Caco-2 (cell line): ENCODE results near the gene PLCB4. TPM values are rescaled to one million over a fixed set of nuclear protein-coding genes. Genes with fewer than 3 reads are reported as not detected.

ENCODE experiments used
- BruUV-seq: library from RNA; stranded (reverse); fragments of 400-500 nt; replicated peaks from 2 replicates; lab custom pipeline; 2021; lab: Mats Ljungman, UMichigan
- CTCF ChIA-PET: fragments of 300-600 bp; sonication (Branson Sonifier 250); formaldehyde crosslinking; loops from one replicate; lab custom pipeline; 2022; ENCODE audit warnings: antibody characterized with exemption; lab: Charles Lee
- POLR2A ChIA-PET: fragments of 300-600 bp; sonication (Branson Sonifier 250); formaldehyde crosslinking; loops from one replicate; lab custom pipeline; 2022; ENCODE audit warnings: antibody characterized with exemption; lab: Charles Lee
- DNase-seq, 2 experiments: peaks; one replicate each; pipeline versions ENCODE4 v3.0.0 to v3.0.0-alpha.2; 2020 to 2022
- H3K27me3 ChIP-seq: replicated peaks from 2 replicates; pipeline ENCODE4 v1.6.0; 2011; ENCODE audit warnings: low read length; ENCODE audit not compliant: control insufficient read depth, insufficient read depth
- H3K36me3 ChIP-seq: 2 replicates; pipeline ENCODE4 v1.5.1; 2011; ENCODE audit warnings: low read length; ENCODE audit not compliant: control insufficient read depth, insufficient read depth
- H3K4me1 ChIP-seq: fragments of 250-450 bp; sonication (Bioruptor Pico); 2 replicates; pipeline ENCODE4 v1.5.1; 2020; ENCODE audit warnings: mild to moderate bottlenecking
- H3K4me3 ChIP-seq: 2 replicates; pipeline ENCODE4 v1.5.1; 2011; ENCODE audit warnings: low read depth, mild to moderate bottlenecking, control low read depth, low read length
- H3K9me3 ChIP-seq: fragments of 250-450 bp; sonication (Bioruptor Pico); 2 replicates; pipeline ENCODE4 v1.5.1; 2020; ENCODE audit warnings: mild to moderate bottlenecking, moderate library complexity
- H3K27ac Mint-ChIP-seq: one replicate; pipeline ENCODE4 v1.8.0; 2022; ENCODE audit warnings: mixed read lengths; ENCODE audit not compliant: unreplicated experiment
- H3K27me3 Mint-ChIP-seq: one replicate; pipeline ENCODE4 v1.8.0; 2022; ENCODE audit warnings: mixed read lengths; ENCODE audit not compliant: insufficient read depth, unreplicated experiment
- H3K36me3 Mint-ChIP-seq: one replicate; pipeline ENCODE4 v1.8.0; 2022; ENCODE audit warnings: mild to moderate bottlenecking, mixed read lengths; ENCODE audit not compliant: insufficient read depth, unreplicated experiment
- H3K4me1 Mint-ChIP-seq: one replicate; pipeline ENCODE4 v1.8.0; 2022; ENCODE audit warnings: low read depth, mixed read lengths; ENCODE audit not compliant: unreplicated experiment
- H3K4me3 Mint-ChIP-seq: one replicate; pipeline ENCODE4 v1.8.0; 2022; ENCODE audit warnings: mild to moderate bottlenecking, moderate library complexity, mixed read lengths; ENCODE audit not compliant: unreplicated experiment
- H3K9me3 Mint-ChIP-seq: one replicate; pipeline ENCODE4 v1.8.0; 2022; ENCODE audit warnings: mixed read lengths; ENCODE audit not compliant: unreplicated experiment
- CTCF ChIP-seq, 2 experiments: fragments of 200-600 bp in 1 of 2; IDR thresholded peaks; 1 replicate in 1 of 2; 2 replicates in 1 of 2; pipeline versions ENCODE4 v1.5.1 to v1.8.0; 2011 to 2022; ENCODE audit warnings: antibody characterized with exemption in 1 of 2, control low read depth in 1 of 2, inconsistent platforms in 1 of 2, low read depth in 1 of 2, low read length in 1 of 2, mild to moderate bottlenecking in 1 of 2, moderate library complexity in 1 of 2; ENCODE audit not compliant: insufficient read depth in 1 of 2, severe bottlenecking in 1 of 2, unreplicated experiment in 1 of 2
- intact Hi-C: fragments of 100-400 bp; cut with micrococcal nuclease; formaldehyde crosslinking; loops from one replicate; pipeline ENCODE4 v1.10.0; 2022; ENCODE audit not compliant: unreplicated experiment
- total RNA-seq: library from RNA; stranded (reverse); gene quantifications from 2 replicates; pipeline ENCODE4 v1.2.3, GENCODE V29; 2022

PLCB4 gene
- total RNA-seq, 1 experiment from 2014 or later: 3.0 TPM

DNA sequence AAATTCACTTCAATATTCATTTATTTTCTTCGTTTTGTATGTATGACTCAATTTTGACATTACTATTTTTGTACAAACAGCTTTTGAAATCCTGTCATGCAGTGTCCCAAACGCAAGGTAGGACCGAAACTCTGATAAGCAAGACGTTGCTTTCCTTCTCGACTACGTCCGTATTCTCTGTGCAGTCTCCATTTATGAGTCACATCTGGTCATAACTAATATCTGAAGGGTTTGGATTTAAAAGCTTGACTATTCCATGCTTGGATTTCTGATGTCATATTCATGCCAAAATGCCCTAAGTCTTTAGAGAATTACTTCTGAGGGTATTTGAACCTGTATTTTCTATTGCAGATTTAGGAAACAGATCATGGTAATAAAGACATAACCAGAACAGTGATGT lies 407.8 kb downstream of the PLCB4 start:
- no peaks in the 10 kb centered on the region for H3K36me3 ChIP-seq
- H3K27me3 ChIP-seq: no peaks in the 10 kb centered on the region
- BruUV-seq: no TSS peak
- no peak for TF ChIP-seq CTCF (IDR thresholded peaks at IDR 0.05; ENCODE audit: insufficient read depth in 1 of 2, low read depth in 1 of 2, low read length in 1 of 2, severe bottlenecking in 1 of 2, unreplicated experiment in 1 of 2)
- POLR2A ChIA-PET: interaction anchor here (0.6 kb wide), 1 partner anchor 96 kb away, joined by 3 read pairs; no protein-coding TSS in a partner anchor
- no peak overlapping the region for H3K4me3 ChIP-seq
- no peaks in the 10 kb centered on the region for H3K4me1 Mint-ChIP-seq
- no peaks in the 10 kb centered on the region for H3K4me1 ChIP-seq
- intact Hi-C loops: no loop called here
- H3K27ac Mint-ChIP-seq: no peak overlapping the region
- DNase-seq: no peak
- no peak overlapping the region for H3K4me3 Mint-ChIP-seq
- H3K36me3 Mint-ChIP-seq: no peaks in the 10 kb centered on the region
- H3K9me3 ChIP-seq: no peaks in the 10 kb centered on the region; the same call in 1 of the 2 replicates
- H3K27me3 Mint-ChIP-seq: no peaks in the 10 kb centered on the region
- H3K9me3 Mint-ChIP-seq: no peaks in the 10 kb centered on the region
- CTCF ChIA-PET: no interaction called here

- no peak for TF ChIP-seq CTCF (IDR thresholded peaks at IDR 0.05; ENCODE audit: insufficient read depth in 1 of 2, low read depth in 1 of 2, low read length in 1 of 2, severe bottlenecking in 1 of 2, unreplicated experiment in 1 of 2)
- H3K4me1 Mint-ChIP-seq: no peaks in the 10 kb centered on the region
- H3K4me3 ChIP-seq: no peak overlapping the region
- no peak for DNase-seq
- CTCF ChIA-PET: no interaction called here
- H3K9me3 Mint-ChIP-seq: no peaks in the 10 kb centered on the region
- no peaks in the 10 kb centered on the region for H3K36me3 Mint-ChIP-seq
- H3K27me3 Mint-ChIP-seq: peaks cover 4% of the 10 kb centered on the region
- H3K4me1 ChIP-seq: no peaks in the 10 kb centered on the region
- intact Hi-C loops: no loop called here
- no peaks in the 10 kb centered on the region for H3K9me3 ChIP-seq
- H3K27ac Mint-ChIP-seq: no peak overlapping the region
- H3K36me3 ChIP-seq: no peaks in the 10 kb centered on the region
- POLR2A ChIA-PET: no interaction called here
- no peak overlapping the region for H3K4me3 Mint-ChIP-seq
- no TSS peak for BruUV-seq
- no peaks in the 10 kb centered on the region for H3K27me3 ChIP-seq
These were observed 409.9 kb downstream of the PLCB4 start for GRCh38 chr20:9478771-9479170.

DNA sequence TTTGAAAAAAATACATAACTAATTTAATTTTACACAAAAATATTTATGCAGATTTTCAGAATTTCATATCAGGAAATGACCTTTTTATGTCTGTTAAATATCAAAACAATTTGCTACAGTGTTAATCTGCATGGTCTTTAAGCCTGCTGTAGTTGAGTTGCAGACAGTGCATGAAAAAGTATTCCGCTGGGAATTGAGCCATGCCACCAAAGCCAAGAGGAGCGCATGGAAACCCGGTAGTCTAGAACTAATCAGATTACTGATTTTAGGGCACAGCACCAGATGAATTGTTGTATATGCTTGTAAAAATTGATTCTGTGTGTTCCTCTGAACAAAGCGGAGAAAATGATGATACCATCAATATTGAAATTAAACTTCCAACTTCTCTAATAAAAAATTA lies 411.2 kb downstream of the PLCB4 start:
- Histone ChIP-seq H3K4me3 (no peak overlapping the region), H3K4me1 (no peaks in the 10 kb centered on the region), H3K36me3 (no peaks in the 10 kb centered on the region), H3K9me3 (no peaks in the 10 kb centered on the region), H3K27me3 (no peaks in the 10 kb centered on the region)
- H3K4me3 Mint-ChIP-seq: no peak overlapping the region
- CTCF ChIA-PET: no interaction called here
- no peak overlapping the region for H3K27ac Mint-ChIP-seq
- H3K36me3 Mint-ChIP-seq: no peaks in the 10 kb centered on the region
- no peak for TF ChIP-seq CTCF (IDR thresholded peaks at IDR 0.05; ENCODE audit: insufficient read depth in 1 of 2, low read depth in 1 of 2, low read length in 1 of 2, severe bottlenecking in 1 of 2, unreplicated experiment in 1 of 2)
- no peak for DNase-seq
- BruUV-seq: no TSS peak
- intact Hi-C loops: no loop called here
- H3K27me3 Mint-ChIP-seq: peaks cover 4% of the 10 kb centered on the region
- H3K4me1 Mint-ChIP-seq: no peaks in the 10 kb centered on the region
- no peaks in the 10 kb centered on the region for H3K9me3 Mint-ChIP-seq
- POLR2A ChIA-PET: no interaction called here
